CD8-positive, alpha-beta memory T cell (primary cell): ENCODE data around the gene SLC30A1. TPM values are rescaled to one million over a fixed set of nuclear protein-coding genes. Genes with fewer than 3 reads are reported as not detected.

Source experiments
- CTCF ChIA-PET: fragments of 350-600 bp; sonication (Branson Sonifier 250); formaldehyde crosslinking; loops from one replicate; lab custom pipeline; 2021; ENCODE audit warnings: antibody characterized with exemption; lab: Charles Lee
- POLR2A ChIA-PET: fragments of 350-600 bp; sonication (Branson Sonifier 250); formaldehyde crosslinking; loops from one replicate; lab custom pipeline; 2021; ENCODE audit warnings: antibody characterized with exemption; lab: Charles Lee
- DNase-seq, 5 donors: peaks; one replicate each; pipeline versions ENCODE4 v3.0.0 to v3.0.0-alpha.2; 2020 to 2022; ENCODE audit warnings: mixed read lengths in 1 of 5
- H3K27ac ChIP-seq: one replicate; pipeline ENCODE4 v1.7.0; 2013; ENCODE audit warnings: low read depth, mild to moderate bottlenecking, low read length, moderate library complexity
- H3K27me3 ChIP-seq: 2 replicates; pipeline ENCODE4 v1.7.0; 2013; ENCODE audit warnings: low read length, mild to moderate bottlenecking; ENCODE audit not compliant: insufficient read depth, poor library complexity, severe bottlenecking
- H3K36me3 ChIP-seq: 2 replicates; pipeline ENCODE4 v1.7.0; 2013; ENCODE audit warnings: mild to moderate bottlenecking, low read length, moderate library complexity; ENCODE audit not compliant: insufficient read depth
- H3K4me1 ChIP-seq: 2 replicates; pipeline ENCODE4 v1.7.0; 2013; ENCODE audit warnings: mild to moderate bottlenecking, low read length, moderate library complexity; ENCODE audit not compliant: insufficient read depth
- H3K4me3 ChIP-seq: 2 replicates; pipeline ENCODE4 v1.7.0; 2013; ENCODE audit warnings: mild to moderate bottlenecking, low read length
- H3K9me3 ChIP-seq: 2 replicates; pipeline ENCODE4 v1.7.0; 2013; ENCODE audit warnings: mild to moderate bottlenecking, low read length
- H3K27ac Mint-ChIP-seq, 8 donors: one replicate each; pipeline ENCODE4 v1.8.0; 2020 to 2021; ENCODE audit warnings: mixed read lengths in 8 of 8, mild to moderate bottlenecking in 6 of 8, inconsistent platforms in 3 of 8, moderate library complexity in 3 of 8
- H3K27me3 Mint-ChIP-seq, 2 donors: one replicate each; pipeline ENCODE4 v1.8.0; 2020 to 2021; ENCODE audit warnings: mixed read lengths in 2 of 2, mild to moderate bottlenecking in 1 of 2, moderate library complexity in 1 of 2
- H3K36me3 Mint-ChIP-seq, 3 donors: one replicate each; pipeline ENCODE4 v1.8.0; 2020 to 2021; ENCODE audit warnings: mixed read lengths in 3 of 3, inconsistent platforms in 1 of 3, mild to moderate bottlenecking in 1 of 3
- H3K4me1 Mint-ChIP-seq, 3 donors: one replicate each; pipeline ENCODE4 v1.8.0; 2020 to 2021; ENCODE audit warnings: mixed read lengths in 3 of 3, inconsistent platforms in 1 of 3, mild to moderate bottlenecking in 1 of 3
- H3K4me3 Mint-ChIP-seq, 7 donors: one replicate each; pipeline ENCODE4 v1.8.0; 2020 to 2021; ENCODE audit warnings: mixed read lengths in 7 of 7, mild to moderate bottlenecking in 6 of 7, moderate library complexity in 4 of 7, inconsistent platforms in 2 of 7
- H3K9me3 Mint-ChIP-seq, 5 donors: one replicate each; pipeline ENCODE4 v1.8.0; 2020 to 2022; ENCODE audit warnings: mixed read lengths in 5 of 5, mild to moderate bottlenecking in 3 of 5, moderate library complexity in 2 of 5, inconsistent platforms in 1 of 5
- polyA plus RNA-seq: library from polyadenylated mRNA; unstranded; fragments of 300-500 nt; fragmentation: Illumina TruSeq; gene quantifications from one replicate; pipeline ENCODE4 v1.2.3, GENCODE V29; 2021
- total RNA-seq, 2 experiments: library from RNA; stranded (reverse); gene quantifications; one replicate each; pipeline ENCODE4 v1.2.3, GENCODE V29; 2021

Gene SLC30A1
- total and polyA plus RNA-seq, 3 experiments from 2014 or later, result 3.4 to 17.1 (median 16.5) TPM

GRCh38 chr1:211588711-211589110, 9.8 kb upstream of the SLC30A1 start:
- H3K27me3 Mint-ChIP-seq, result peaks cover 0 to 15% of the 10 kb centered on the region in 2 donors
- no peak overlapping the region for H3K4me3 Mint-ChIP-seq
- Histone ChIP-seq H3K4me1 (no peaks in the 10 kb centered on the region), H3K9me3 (no peaks in the 10 kb centered on the region), H3K4me3 (no peak overlapping the region), H3K27ac (no peak overlapping the region), H3K27me3 (no peaks in the 10 kb centered on the region), H3K36me3 (no peaks in the 10 kb centered on the region)
- H3K27ac Mint-ChIP-seq, result no peak overlapping the region
- DNase-seq, result no peak
- ChIA-PET POLR2A (no interaction called here), CTCF (interaction anchor here (0.9 to 1.3 kb wide), 2 partner anchors 9 to 10 kb away, joined by 3 read pairs; partner anchors contain the start of gene SLC30A1)
- peaks cover 0 to 4% (median 0%) of the 10 kb centered on the region in 3 donors for H3K36me3 Mint-ChIP-seq
- H3K4me1 Mint-ChIP-seq, result peaks cover 0 to 1% (median 0%) of the 10 kb centered on the region in 3 donors
- H3K9me3 Mint-ChIP-seq, result no peaks in the 10 kb centered on the region

DNA sequence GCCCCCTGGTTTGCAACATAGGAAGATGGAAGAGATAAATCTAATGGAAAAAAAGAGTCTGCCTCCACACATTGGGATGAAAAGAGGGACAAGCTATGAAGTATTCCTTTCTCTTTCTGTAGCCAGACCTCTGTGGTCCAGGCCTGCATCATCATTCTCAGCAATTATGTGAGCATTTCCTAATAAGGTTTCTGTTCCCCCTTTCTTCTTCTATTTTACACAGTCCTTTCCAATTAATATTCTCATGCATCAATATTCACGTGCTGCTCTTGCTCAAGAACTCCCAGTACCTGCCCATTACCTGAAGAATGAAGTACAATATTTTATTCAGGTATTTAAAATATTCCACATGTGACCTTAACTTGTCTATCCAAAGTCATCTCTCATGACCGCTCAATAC, 8.2 kb upstream of the SLC30A1 start:
- Histone ChIP-seq H3K27ac (no peak overlapping the region), H3K27me3 (no peaks in the 10 kb centered on the region), H3K4me1 (peaks cover 1% of the 10 kb centered on the region), H3K4me3 (no peak overlapping the region), H3K36me3 (no peaks in the 10 kb centered on the region), H3K9me3 (no peaks in the 10 kb centered on the region)
- peaks cover 0 to 4% of the 10 kb centered on the region in 2 donors for H3K27me3 Mint-ChIP-seq
- CTCF ChIA-PET, result interaction anchor here (1.1 kb wide), 1 partner anchor 27 kb away, joined by 3 read pairs; no protein-coding TSS in a partner anchor
- no peak overlapping the region for H3K27ac Mint-ChIP-seq
- no peak for DNase-seq
- peaks cover 2 to 8% (median 5%) of the 10 kb centered on the region in 3 donors for H3K4me1 Mint-ChIP-seq
- H3K9me3 Mint-ChIP-seq, result no peaks in the 10 kb centered on the region
- POLR2A ChIA-PET, result no interaction called here
- H3K36me3 Mint-ChIP-seq, result peaks cover 0 to 4% (median 0%) of the 10 kb centered on the region in 3 donors
- no peak overlapping the region for H3K4me3 Mint-ChIP-seq

- H3K4me3 ChIP-seq, result no peak overlapping the region
- H3K27ac Mint-ChIP-seq, result no peak overlapping the region
- no peaks in the 10 kb centered on the region for H3K27me3 Mint-ChIP-seq
- no peak for DNase-seq
- H3K4me3 Mint-ChIP-seq, result no peak overlapping the region
- H3K9me3 Mint-ChIP-seq, result no peaks in the 10 kb centered on the region
- H3K36me3 ChIP-seq, result no peaks in the 10 kb centered on the region
- no peaks in the 10 kb centered on the region for H3K9me3 ChIP-seq
- H3K27me3 ChIP-seq, result no peaks in the 10 kb centered on the region
- H3K27ac ChIP-seq, result no peak overlapping the region
- peaks cover 7% of the 10 kb centered on the region for H3K4me1 ChIP-seq
- ChIA-PET POLR2A (no interaction called here), CTCF (interaction anchor here (1.1 kb wide), 1 partner anchor 27 kb away, joined by 3 read pairs; no protein-coding TSS in a partner anchor)
- no peaks in the 10 kb centered on the region for H3K36me3 Mint-ChIP-seq
- peaks cover 8 to 14% (median 11%) of the 10 kb centered on the region in 3 donors for H3K4me1 Mint-ChIP-seq
Observed at GRCh38 chr1:211586538-211586937, 7.6 kb upstream of the SLC30A1 start.

- H3K4me1 Mint-ChIP-seq, result peaks cover 19 to 31% (median 25%) of the 10 kb centered on the region in 3 donors
- ChIA-PET POLR2A (no interaction called here), CTCF (interaction anchor here (1.0 kb wide), 1 partner anchor 115 kb away, joined by 3 read pairs; no protein-coding TSS in a partner anchor)
- Histone ChIP-seq H3K36me3 (no peaks in the 10 kb centered on the region), H3K9me3 (no peaks in the 10 kb centered on the region), H3K4me1 (peaks cover 14% of the 10 kb centered on the region), H3K27ac (no peak overlapping the region), H3K4me3 (no peak overlapping the region), H3K27me3 (no peaks in the 10 kb centered on the region)
- no peaks in the 10 kb centered on the region for H3K27me3 Mint-ChIP-seq
- no peak for DNase-seq
- H3K9me3 Mint-ChIP-seq, result no peaks in the 10 kb centered on the region
- H3K4me3 Mint-ChIP-seq, result peak overlapping the region in 1 of 7 donors; percentile 15
- peak overlapping the region in 3 of 8 donors; percentile 37 to 70 (median 46) for H3K27ac Mint-ChIP-seq
- H3K36me3 Mint-ChIP-seq, result peaks cover 0 to 3% (median 0%) of the 10 kb centered on the region in 3 donors
Observed at GRCh38 chr1:211583011-211583992, 4.3 kb upstream of the SLC30A1 start.

GRCh38 chr1:211581526-211581925, 2.6 kb upstream of the SLC30A1 start:
- Histone ChIP-seq H3K36me3 (no peaks in the 10 kb centered on the region), H3K4me1 (peaks cover 22% of the 10 kb centered on the region), H3K9me3 (no peaks in the 10 kb centered on the region), H3K4me3 (no peak overlapping the region), H3K27me3 (no peaks in the 10 kb centered on the region), H3K27ac (no peak overlapping the region)
- H3K4me1 Mint-ChIP-seq, result peaks cover 29 to 41% (median 34%) of the 10 kb centered on the region in 3 donors
- ChIA-PET POLR2A (no interaction called here), CTCF (interaction anchor here (1.3 kb wide), 1 partner anchor 43 kb away, joined by 3 read pairs; no protein-coding TSS in a partner anchor)
- peak overlapping the region in 3 of 7 donors; percentile 10 to 83 (median 63) for H3K4me3 Mint-ChIP-seq
- no peaks in the 10 kb centered on the region for H3K9me3 Mint-ChIP-seq
- DNase-seq, result no peak
- peaks cover 0 to 9% (median 0%) of the 10 kb centered on the region in 3 donors for H3K36me3 Mint-ChIP-seq
- H3K27me3 Mint-ChIP-seq, result no peaks in the 10 kb centered on the region
- peak overlapping the region; percentile 58 to 93 (median 83) for H3K27ac Mint-ChIP-seq

DNA sequence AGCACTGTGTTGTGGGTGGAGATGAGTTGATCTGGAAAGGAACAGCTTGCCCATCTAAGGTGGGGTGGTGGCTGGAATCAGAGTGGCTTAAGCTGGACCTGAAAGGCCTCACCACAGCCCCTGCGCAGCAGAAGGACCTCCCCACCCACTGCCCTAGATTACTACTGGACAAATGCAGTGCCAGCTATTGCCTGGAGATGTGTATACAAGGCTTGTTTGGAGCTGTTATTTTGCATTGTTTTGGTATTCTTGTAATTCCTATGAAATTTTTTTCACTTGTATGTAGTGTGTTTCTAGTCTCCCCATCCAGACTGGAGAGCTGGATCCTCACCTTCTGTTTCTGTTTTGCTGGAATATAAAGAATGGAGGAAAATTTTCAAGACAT, 1.3 kb upstream of the SLC30A1 start:
- POLR2A ChIA-PET, result interaction anchor here (0.6 to 1.3 kb wide), 2 partner anchors 322 to 324 kb away, joined by 3 read pairs; no protein-coding TSS in a partner anchor
- peak overlapping the region; percentile 32 for H3K27ac ChIP-seq
- Mint-ChIP-seq H3K9me3 (no peaks in the 10 kb centered on the region), H3K27me3 (no peaks in the 10 kb centered on the region), H3K36me3 (peaks cover 2 to 17% (median 5%) of the 10 kb centered on the region in 3 donors), H3K27ac (peak overlapping the region in 7 of 8 donors; percentile 55 to 91 (median 77)), H3K4me1 (peaks cover 42 to 54% (median 42%) of the 10 kb centered on the region in 3 donors), H3K4me3 (peak overlapping the region in 6 of 7 donors; percentile 81 to 85 (median 83))
- no peaks in the 10 kb centered on the region for H3K27me3 ChIP-seq
- H3K4me1 ChIP-seq, result peaks cover 26% of the 10 kb centered on the region
- CTCF ChIA-PET, result interaction anchor here (0.9 to 2.8 kb wide), 5 partner anchors 9 to 1035 kb away, joined by 3 to 15 read pairs (median 3); no protein-coding TSS in a partner anchor
- H3K9me3 ChIP-seq, result no peaks in the 10 kb centered on the region
- no peak overlapping the region for H3K4me3 ChIP-seq
- DNase-seq, result no peak
- peaks cover 6% of the 10 kb centered on the region for H3K36me3 ChIP-seq

DNA sequence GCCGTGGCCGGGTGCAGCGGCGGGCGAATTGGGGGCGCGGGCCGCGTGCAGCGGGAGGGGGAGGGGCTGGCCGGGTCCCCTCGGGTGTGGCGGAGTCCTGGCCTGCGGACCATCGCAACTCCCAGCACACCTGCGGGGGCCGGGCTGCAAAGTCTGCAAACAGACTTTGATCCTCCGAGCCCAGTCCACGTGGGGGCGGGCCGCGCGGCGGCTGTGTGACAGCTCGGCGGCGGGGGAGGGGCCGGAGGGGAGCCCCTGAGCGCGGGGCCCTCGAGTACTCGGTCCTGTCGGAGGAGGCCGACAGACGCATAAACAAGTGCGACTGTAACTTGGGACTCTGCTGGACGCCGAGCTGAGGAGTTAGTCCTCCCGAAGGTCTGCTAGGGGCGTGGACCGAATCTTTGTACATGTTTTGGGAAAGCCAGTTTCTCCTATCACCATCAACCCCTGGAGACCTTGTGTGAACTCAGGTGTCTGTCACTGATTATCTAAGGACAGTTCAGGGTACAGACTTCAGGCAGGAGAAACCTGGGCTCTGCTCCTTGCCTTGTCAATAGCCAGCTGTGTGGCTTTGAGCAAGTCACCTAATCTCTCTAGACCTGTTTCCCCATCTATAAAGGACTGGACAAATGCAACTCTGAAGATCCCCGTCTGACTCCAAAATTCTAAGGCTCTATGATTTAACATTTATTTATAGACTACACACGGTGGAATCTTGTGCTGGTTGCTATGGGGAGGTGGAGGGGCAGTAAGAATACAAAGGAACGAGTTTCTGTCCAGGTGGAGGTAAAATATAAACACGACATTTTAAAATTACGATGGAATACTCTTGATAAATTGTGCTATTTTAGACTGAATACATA, 710 bp upstream of the SLC30A1 start:
- Histone ChIP-seq H3K4me3 (peak overlapping the region; percentile 71), H3K4me1 (peaks cover 26% of the 10 kb centered on the region), H3K36me3 (peaks cover 7% of the 10 kb centered on the region), H3K27ac (peak overlapping the region; percentile 32), H3K27me3 (no peaks in the 10 kb centered on the region), H3K9me3 (no peaks in the 10 kb centered on the region)
- DNase-seq, result no peak
- Mint-ChIP-seq H3K27me3 (no peaks in the 10 kb centered on the region), H3K36me3 (peaks cover 4 to 22% (median 5%) of the 10 kb centered on the region in 3 donors), H3K27ac (peak overlapping the region in 7 of 8 donors; percentile 70 to 91 (median 77)), H3K4me3 (peak overlapping the region; percentile 81 to 94 (median 87)), H3K4me1 (peaks cover 44 to 59% (median 48%) of the 10 kb centered on the region in 3 donors), H3K9me3 (no peaks in the 10 kb centered on the region)
- ChIA-PET CTCF (interaction anchor here (0.7 to 2.8 kb wide), 13 partner anchors 8 to 101 kb away, joined by 3 to 15 read pairs (median 4); no protein-coding TSS in a partner anchor), POLR2A (interaction anchor here (0.6 to 1.4 kb wide), 5 partner anchors 26 to 323 kb away, joined by 3 to 4 read pairs (median 3); no protein-coding TSS in a partner anchor)
